GM18867 (cell line): ENCODE data around the gene NAP1L5.

ENCODE experiments used
- ATAC-seq: cut with Tn5 transposase; IDR thresholded peaks from one replicate; pipeline ENCODE4 v1.9.1; 2021; ENCODE audit warnings: mild to moderate bottlenecking, moderate library complexity; ENCODE audit not compliant: unreplicated experiment

Gene NAP1L5

GRCh38 chr4:88722828-88723227 is 25.2 kb upstream of the NAP1L5 start:
- no peak for ATAC-seq

GRCh38 chr4:88722276-88722780 is 24.7 kb upstream of the NAP1L5 start:
- no peak for ATAC-seq

GRCh38 chr4:88720451-88721428 is 23.1 kb upstream of the NAP1L5 start:
- no peak for ATAC-seq

- no peak for ATAC-seq
Observed at GRCh38 chr4:88719381-88719780, 21.8 kb upstream of the NAP1L5 start.

- no peak for ATAC-seq
Observed at GRCh38 chr4:88718098-88718497, 20.5 kb upstream of the NAP1L5 start.

GRCh38 chr4:88713782-88714181 is 16.2 kb upstream of the NAP1L5 start:
- no peak for ATAC-seq

- ATAC-seq: no peak
Observed at GRCh38 chr4:88709989-88710388, 12.4 kb upstream of the NAP1L5 start.

GRCh38 chr4:88706574-88706973 is 8.9 kb upstream of the NAP1L5 start:
- no peak for ATAC-seq

GRCh38 chr4:88705805-88706492 is 8.3 kb upstream of the NAP1L5 start:
- ATAC-seq: no peak

- ATAC-seq: no peak
Observed at GRCh38 chr4:88705223-88705622, 7.6 kb upstream of the NAP1L5 start.

GRCh38 chr4:88702782-88703181 is 5.2 kb upstream of the NAP1L5 start:
- ATAC-seq: no peak

GRCh38 chr4:88698519-88698918 is 890 bp upstream of the NAP1L5 start:
- ATAC-seq: no peak

GRCh38 chr4:88697141-88697540 is 488 bp downstream of the NAP1L5 start:
- ATAC-seq: peak; percentile 22

GRCh38 chr4:88696630-88697029 is 999 bp downstream of the NAP1L5 start:
- ATAC-seq: no peak

GRCh38 chr4:88693792-88694191 is 3.8 kb downstream of the NAP1L5 start:
- no peak for ATAC-seq

- no peak for ATAC-seq
Observed at GRCh38 chr4:88690355-88690754, 7.3 kb downstream of the NAP1L5 start.

- ATAC-seq: no peak
Observed at GRCh38 chr4:88681209-88681608, 16.4 kb downstream of the NAP1L5 start.

- ATAC-seq: no peak
Observed at GRCh38 chr4:88675543-88675942, 22.1 kb downstream of the NAP1L5 start.

- ATAC-seq: no peak
Observed at GRCh38 chr4:88674979-88675378, 22.6 kb downstream of the NAP1L5 start.

GRCh38 chr4:88674565-88674964 is 23.1 kb downstream of the NAP1L5 start:
- no peak for ATAC-seq

GRCh38 chr4:88673886-88674285 is 23.7 kb downstream of the NAP1L5 start:
- no peak for ATAC-seq

GRCh38 chr4:88672987-88673386 is 24.6 kb downstream of the NAP1L5 start:
- peak; percentile 80 for ATAC-seq
